Hepatocyte (in vitro differentiated cells): ENCODE results near the gene ADGRE3. TPM values are rescaled to one million over a fixed set of nuclear protein-coding genes. Genes with fewer than 3 reads are reported as not detected.

Source experiments
- DNase-seq: peaks from one replicate; pipeline ENCODE4 v3.0.0-alpha.2; 2016; ENCODE audit warnings: low spot score
- H2AFZ ChIP-seq: fragments of 200-600 bp; sonication (generic); 2 replicates; pipeline ENCODE4 v1.6.0; 2016; ENCODE audit warnings: antibody characterized with exemption, mild to moderate bottlenecking
- H3K27ac ChIP-seq: fragments of 200-600 bp; sonication (generic); 2 replicates; pipeline ENCODE4 v1.5.1; 2016; ENCODE audit warnings: mild to moderate bottlenecking
- H3K27me3 ChIP-seq: fragments of 200-600 bp; sonication (generic); 2 replicates; pipeline ENCODE4 v1.6.1; 2016
- H3K36me3 ChIP-seq: fragments of 200-600 bp; sonication (generic); replicated peaks from 2 replicates; pipeline ENCODE4 v1.5.1; 2016; ENCODE audit warnings: low read depth; ENCODE audit not compliant: insufficient read depth
- H3K4me1 ChIP-seq: fragments of 200-600 bp; sonication (generic); 2 replicates; pipeline ENCODE4 v1.5.1; 2016; ENCODE audit warnings: mild to moderate bottlenecking, moderate library complexity; ENCODE audit not compliant: insufficient read depth
- H3K4me2 ChIP-seq: fragments of 200-600 bp; sonication (generic); 2 replicates; pipeline ENCODE4 v1.6.0; 2016
- H3K4me3 ChIP-seq: fragments of 200-600 bp; sonication (generic); 2 replicates; pipeline ENCODE4 v1.5.1; 2016; ENCODE audit warnings: mild to moderate bottlenecking
- H3K79me2 ChIP-seq: fragments of 200-600 bp; sonication (generic); 2 replicates; pipeline ENCODE4 v1.6.0; 2017; ENCODE audit warnings: mild to moderate bottlenecking
- H3K9me2 ChIP-seq: fragments of 200-600 bp; sonication (generic); replicated peaks from 2 replicates; pipeline ENCODE4 v1.6.0; 2017; ENCODE audit warnings: mild to moderate bottlenecking; ENCODE audit not compliant: insufficient read depth
- H3K9me3 ChIP-seq: fragments of 200-600 bp; sonication (generic); 2 replicates; pipeline ENCODE4 v1.5.1; 2016; ENCODE audit warnings: low read depth, mild to moderate bottlenecking
- H4K20me1 ChIP-seq: fragments of 200-600 bp; sonication (generic); 2 replicates; pipeline ENCODE4 v1.6.0; 2016; ENCODE audit warnings: mild to moderate bottlenecking; ENCODE audit not compliant: insufficient read depth, poor library complexity, severe bottlenecking
- CTCF ChIP-seq: fragments of 200-600 bp; sonication (generic); IDR thresholded peaks from 2 replicates; pipeline ENCODE4 v1.5.1; 2016; ENCODE audit warnings: antibody characterized with exemption, mild to moderate bottlenecking; ENCODE audit not compliant: poor library complexity
- EZH2 ChIP-seq: fragments of 200-600 bp; sonication (generic); IDR thresholded peaks from 2 replicates; pipeline ENCODE4 v1.6.1; 2016; ENCODE audit warnings: antibody characterized with exemption, mild to moderate bottlenecking, borderline replicate concordance
- EZH2phosphoT487 ChIP-seq: fragments of 200-600 bp; sonication (generic); IDR thresholded peaks from one replicate; pipeline ENCODE4 v1.6.1; 2018; ENCODE audit warnings: antibody characterized with exemption, mild to moderate bottlenecking, low read depth, moderate library complexity; ENCODE audit not compliant: unreplicated experiment, severe bottlenecking
- WGBS: methylation state at CpG from one replicate; pipeline ENCODE4 v1.1.6; 2016; ENCODE audit warnings: low lambda C conversion rate; ENCODE audit errors: missing lambda C conversion rate; 5-methylcytosine and 5-hydroxymethylcytosine counted together
- polyA plus RNA-seq: library from polyadenylated mRNA; unstranded; fragments of >200 nt; fragmentation: Nextera tagmentation; extraction: Ambion mirVana; gene quantifications from 2 replicates; pipeline ENCODE4 v1.2.1, GENCODE V29; 2016
- total RNA-seq: library from RNA; depleted of rRNA; stranded (reverse); fragments of >200 nt; gene quantifications from 2 replicates; pipeline ENCODE4 v1.2.3, GENCODE V29; 2014

Gene ADGRE3
- total and polyA plus RNA-seq, 2 experiments from 2014 or later, result not detected

GRCh38 chr19:14695471-14695870, 20.8 kb upstream of the ADGRE3 start:
- Histone ChIP-seq H3K27me3 (no peaks in the 10 kb centered on the region), H2AFZ (no peak overlapping the region), H3K36me3 (no peaks in the 10 kb centered on the region), H3K9me3 (no peaks in the 10 kb centered on the region), H3K79me2 (peaks cover 8% of the 10 kb centered on the region), H3K9me2 (no peaks in the 10 kb centered on the region), H3K4me1 (no peaks in the 10 kb centered on the region), H3K4me3 (no peak overlapping the region), H4K20me1 (no peaks in the 10 kb centered on the region), H3K27ac (no peak overlapping the region), H3K4me2 (no peak overlapping the region)
- 94% methylated on average over 5 of the region's 5 CpGs for WGBS
- no peak for TF ChIP-seq CTCF
- no peak for TF ChIP-seq EZH2phosphoT487
- TF ChIP-seq EZH2, result no peak
- no peak for DNase-seq

GRCh38 chr19:14694641-14695266, 20.1 kb upstream of the ADGRE3 start:
- Histone ChIP-seq H3K27ac (no peak overlapping the region), H2AFZ (no peak overlapping the region), H3K36me3 (no peaks in the 10 kb centered on the region), H3K4me1 (no peaks in the 10 kb centered on the region), H3K79me2 (peaks cover 12% of the 10 kb centered on the region), H4K20me1 (no peaks in the 10 kb centered on the region), H3K9me3 (no peaks in the 10 kb centered on the region), H3K4me3 (no peak overlapping the region), H3K27me3 (no peaks in the 10 kb centered on the region), H3K9me2 (no peaks in the 10 kb centered on the region), H3K4me2 (no peak overlapping the region)
- DNase-seq, result no peak
- WGBS, result 95% methylated on average over 13 of the region's 13 CpGs
- TF ChIP-seq CTCF (no peak), EZH2phosphoT487 (no peak), EZH2 (no peak)

GRCh38 chr19:14689598-14690503, 15.2 kb upstream of the ADGRE3 start, which contains the start of gene ZNF333:
Gene ZNF333 (plus strand): TSS chr19:14690048. CDS start chr19:14693492, 3,444 bp downstream.
- Histone ChIP-seq H4K20me1 (no peaks in the 10 kb centered on the region), H3K27me3 (no peaks in the 10 kb centered on the region), H3K27ac (peak within 1 kb of the TSS; percentile 99), H3K4me1 (no peaks in the 10 kb centered on the region), H2AFZ (peak within 1 kb of the TSS; percentile 99), H3K4me2 (peak within 1 kb of the TSS; percentile 90), H3K4me3 (peak within 1 kb of the TSS; percentile 86), H3K9me3 (no peaks in the 10 kb centered on the region), H3K36me3 (no peaks in the 10 kb centered on the region), H3K9me2 (no peaks in the 10 kb centered on the region), H3K79me2 (peaks cover 12% of the 10 kb centered on the region)
- TF ChIP-seq EZH2phosphoT487, result no peak
- peak; percentile 97 for DNase-seq
- under 1% methylated on average over 38 of the region's 66 CpGs for WGBS

- Histone ChIP-seq H3K4me3 (no peak overlapping the region), H3K4me1 (no peaks in the 10 kb centered on the region), H3K9me2 (no peaks in the 10 kb centered on the region), H2AFZ (no peak overlapping the region), H3K36me3 (no peaks in the 10 kb centered on the region), H4K20me1 (no peaks in the 10 kb centered on the region), H3K27me3 (no peaks in the 10 kb centered on the region), H3K4me2 (no peak overlapping the region), H3K9me3 (no peaks in the 10 kb centered on the region), H3K79me2 (peaks cover 11% of the 10 kb centered on the region), H3K27ac (no peak overlapping the region)
- WGBS, result 35% methylated on average over 3 of the region's 3 CpGs
- DNase-seq, result no peak
- TF ChIP-seq CTCF (peak; percentile 34), EZH2 (no peak)
These were observed 11.8 kb upstream of the ADGRE3 start for GRCh38 chr19:14686411-14686810.
